HAP-1 (cell line): Measurements from ENCODE around the gene EFNB3.

ENCODE experiments used
- DNase-seq, 2 experiments: peaks; one replicate each; pipeline ENCODE4 v3.0.0-alpha.2; 2016 to 2020; ENCODE audit warnings: low spot score in 2 of 2
- H3K27me3 ChIP-seq: fragments of 250-450 bp; sonication (Bioruptor Pico); 2 replicates; pipeline ENCODE4 v1.5.1; 2020; ENCODE audit warnings: low read depth, mild to moderate bottlenecking, moderate library complexity
- H3K36me3 ChIP-seq: fragments of 250-450 bp; sonication (Bioruptor Pico); replicated peaks from 2 replicates; pipeline ENCODE4 v1.5.1; 2020; ENCODE audit warnings: mild to moderate bottlenecking
- H3K4me1 ChIP-seq: fragments of 250-450 bp; sonication (Bioruptor Pico); 2 replicates; pipeline ENCODE4 v1.5.1; 2020; ENCODE audit warnings: mild to moderate bottlenecking
- H3K4me3 ChIP-seq: fragments of 250-450 bp; sonication (Bioruptor Pico); 2 replicates; pipeline ENCODE4 v1.5.1; 2020; ENCODE audit warnings: mild to moderate bottlenecking, moderate library complexity
- H3K9me3 ChIP-seq: fragments of 250-450 bp; sonication (Bioruptor Pico); 2 replicates; pipeline ENCODE4 v1.5.1; 2020; ENCODE audit warnings: mild to moderate bottlenecking, moderate library complexity
- in situ Hi-C: fragments of 300-500 bp; cut with MboI; formaldehyde crosslinking; loops from 3 replicates; pipeline ENCODE4 v1.14.3; 2020; ENCODE audit warnings: low sequenced_read_pairs, inconsistent platforms, mixed read lengths

The EFNB3 gene

DNA sequence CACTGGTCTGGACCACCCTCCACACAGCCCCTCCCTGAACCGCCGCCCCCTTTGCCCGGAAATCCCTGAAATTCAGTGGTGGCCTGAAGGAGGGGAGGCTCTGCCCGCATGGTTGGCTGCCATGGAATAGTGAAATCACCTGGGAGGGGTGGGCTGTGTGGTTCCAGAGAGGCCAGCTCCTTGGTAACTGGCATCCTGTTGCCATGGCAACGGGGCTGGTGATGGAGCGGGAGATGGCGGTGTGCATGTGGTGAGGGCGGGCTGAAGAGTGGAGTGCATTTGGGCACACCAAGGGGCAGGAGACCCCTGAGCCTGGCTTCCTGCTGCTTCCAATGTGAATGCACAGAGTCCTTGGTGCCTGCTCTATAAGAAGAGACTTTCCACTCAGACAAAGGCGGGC lies 2.4 kb downstream of the EFNB3 start:
- DNase-seq: peak in 1 of 2 experiments; percentile 26
- Histone ChIP-seq H3K4me1 (peaks cover 12% of the 10 kb centered on the region), H3K4me3 (no peak overlapping the region), H3K9me3 (no peaks in the 10 kb centered on the region), H3K36me3 (peaks cover 7% of the 10 kb centered on the region; the same call in 1 of the 2 replicates), H3K27me3 (peaks cover 2% of the 10 kb centered on the region)
- in situ Hi-C loops: no loop called here

DNA sequence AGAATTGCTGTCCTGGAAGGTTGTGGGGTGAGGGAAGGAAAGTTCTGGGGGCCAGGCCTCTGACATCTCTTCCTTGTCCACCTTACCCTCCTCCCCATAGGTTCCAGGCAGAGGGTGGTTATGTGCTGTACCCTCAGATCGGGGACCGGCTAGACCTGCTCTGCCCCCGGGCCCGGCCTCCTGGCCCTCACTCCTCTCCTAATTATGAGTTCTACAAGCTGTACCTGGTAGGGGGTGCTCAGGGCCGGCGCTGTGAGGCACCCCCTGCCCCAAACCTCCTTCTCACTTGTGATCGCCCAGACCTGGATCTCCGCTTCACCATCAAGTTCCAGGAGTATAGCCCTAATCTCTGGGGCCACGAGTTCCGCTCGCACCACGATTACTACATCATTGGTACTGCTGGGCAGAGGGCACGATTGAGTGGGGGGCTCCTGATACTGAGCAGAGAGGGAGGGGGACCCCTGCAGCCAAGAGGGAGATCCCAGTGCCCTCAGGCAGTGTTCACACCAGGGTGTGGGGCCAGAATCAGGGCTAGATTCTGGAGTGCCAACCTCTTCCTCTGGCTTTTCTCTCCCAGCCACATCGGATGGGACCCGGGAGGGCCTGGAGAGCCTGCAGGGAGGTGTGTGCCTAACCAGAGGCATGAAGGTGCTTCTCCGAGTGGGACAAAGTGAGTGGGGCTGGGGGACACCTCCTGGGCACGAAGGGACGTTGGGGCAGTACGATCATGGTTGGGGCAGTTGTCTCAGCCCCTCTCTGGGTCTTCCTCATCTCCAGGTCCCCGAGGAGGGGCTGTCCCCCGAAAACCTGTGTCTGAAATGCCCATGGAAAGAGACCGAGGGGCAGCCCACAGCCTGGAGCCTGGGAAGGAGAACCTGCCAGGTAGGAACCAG lies 3.1 kb downstream of the EFNB3 start:
- in situ Hi-C loops: no loop called here
- peaks cover 5% of the 10 kb centered on the region for H3K27me3 ChIP-seq

DNA sequence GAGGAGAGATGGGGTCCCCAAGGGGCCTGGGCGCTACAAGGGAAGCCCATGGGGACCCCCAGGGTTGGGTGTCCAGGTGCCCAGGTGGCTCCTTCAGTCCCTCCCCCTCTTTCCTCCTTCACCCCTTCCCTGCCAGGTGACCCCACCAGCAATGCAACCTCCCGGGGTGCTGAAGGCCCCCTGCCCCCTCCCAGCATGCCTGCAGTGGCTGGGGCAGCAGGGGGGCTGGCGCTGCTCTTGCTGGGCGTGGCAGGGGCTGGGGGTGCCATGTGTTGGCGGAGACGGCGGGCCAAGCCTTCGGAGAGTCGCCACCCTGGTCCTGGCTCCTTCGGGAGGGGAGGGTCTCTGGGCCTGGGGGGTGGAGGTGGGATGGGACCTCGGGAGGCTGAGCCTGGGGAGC lies 4.0 kb downstream of the EFNB3 start:
- Histone ChIP-seq H3K27me3 (peaks cover 5% of the 10 kb centered on the region), H3K36me3 (no peaks in the 10 kb centered on the region), H3K4me3 (no peak overlapping the region), H3K9me3 (no peaks in the 10 kb centered on the region), H3K4me1 (peaks cover 5% of the 10 kb centered on the region)
- DNase-seq: no peak
- in situ Hi-C loops: no loop called here

More for the DNA sequence above, 3.1 kb downstream of the EFNB3 start:
- Histone ChIP-seq H3K9me3 (no peaks in the 10 kb centered on the region), H3K36me3 (peaks cover under 1% of the 10 kb centered on the region; the same call in 1 of the 2 replicates), H3K4me1 (peaks cover 11% of the 10 kb centered on the region), H3K4me3 (no peak overlapping the region)
- DNase-seq: no peak

DNA sequence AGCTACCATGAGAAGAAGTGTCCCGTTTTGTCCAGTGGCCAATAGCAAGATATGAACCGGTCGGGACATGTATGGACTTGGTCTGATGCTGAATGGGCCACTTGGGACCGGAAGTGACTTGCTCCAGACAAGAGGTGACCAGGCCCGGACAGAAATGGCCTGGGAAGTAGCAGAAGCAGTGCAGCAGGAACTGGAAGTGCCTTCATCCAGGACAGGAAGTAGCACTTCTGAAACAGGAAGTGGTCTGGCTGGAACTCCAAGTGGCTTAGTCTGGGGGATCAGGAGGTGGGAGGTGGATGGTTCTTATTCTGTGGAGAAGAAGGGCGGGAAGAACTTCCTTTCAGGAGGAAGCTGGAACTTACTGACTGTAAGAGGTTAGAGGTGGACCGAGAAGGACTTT lies 5.3 kb downstream of the EFNB3 start:
- in situ Hi-C loops: no loop called here
- DNase-seq: no peak
- no peaks in the 10 kb centered on the region for H3K9me3 ChIP-seq
- no peaks in the 10 kb centered on the region for H3K36me3 ChIP-seq
- no peak overlapping the region for H3K4me3 ChIP-seq
- H3K27me3 ChIP-seq: peaks cover 5% of the 10 kb centered on the region
- H3K4me1 ChIP-seq: no peaks in the 10 kb centered on the region; the same call in 1 of the 2 replicates

DNA sequence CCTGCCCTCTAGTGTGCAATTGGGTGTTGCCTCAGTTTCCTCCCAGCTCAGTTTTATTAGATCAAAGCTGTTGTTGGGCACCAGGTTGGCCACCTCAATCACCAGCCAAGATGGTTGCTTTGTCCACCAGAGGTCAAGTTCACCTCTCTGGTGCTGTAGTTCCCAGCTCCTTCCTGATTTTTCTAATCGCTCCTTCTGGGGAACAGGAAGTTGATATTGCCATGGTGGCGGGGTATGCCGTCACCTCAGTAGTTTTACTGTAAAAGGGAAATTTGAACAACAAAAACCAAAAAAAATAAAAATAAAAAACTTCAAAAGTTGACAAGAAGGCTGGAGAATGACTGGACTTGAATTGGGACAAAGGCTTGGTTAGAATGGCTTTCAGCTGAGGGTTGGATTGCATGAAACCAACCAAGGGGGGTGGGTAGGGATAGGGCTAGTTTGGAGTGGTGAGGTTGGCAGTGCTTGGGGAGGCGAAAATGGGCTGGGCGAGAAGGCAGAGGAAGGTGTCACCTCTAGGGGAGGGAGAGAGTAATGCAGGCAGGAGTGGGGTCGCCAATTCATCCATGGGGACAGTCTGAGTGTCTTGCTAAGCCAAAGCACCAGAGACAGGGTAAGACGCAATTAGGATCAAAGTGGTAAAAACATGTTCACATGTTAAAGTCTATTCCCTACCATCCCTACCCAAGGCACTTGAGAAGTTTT lies 6.2 kb downstream of the EFNB3 start:
- no peaks in the 10 kb centered on the region for H3K9me3 ChIP-seq
- H3K4me1 ChIP-seq: no peaks in the 10 kb centered on the region; the same call in 1 of the 2 replicates
- H3K27me3 ChIP-seq: peaks cover 5% of the 10 kb centered on the region
- in situ Hi-C loops: no loop called here
- H3K36me3 ChIP-seq: no peaks in the 10 kb centered on the region
- DNase-seq: peak in 1 of 2 experiments; percentile 51
- H3K4me3 ChIP-seq: no peak overlapping the region

DNA sequence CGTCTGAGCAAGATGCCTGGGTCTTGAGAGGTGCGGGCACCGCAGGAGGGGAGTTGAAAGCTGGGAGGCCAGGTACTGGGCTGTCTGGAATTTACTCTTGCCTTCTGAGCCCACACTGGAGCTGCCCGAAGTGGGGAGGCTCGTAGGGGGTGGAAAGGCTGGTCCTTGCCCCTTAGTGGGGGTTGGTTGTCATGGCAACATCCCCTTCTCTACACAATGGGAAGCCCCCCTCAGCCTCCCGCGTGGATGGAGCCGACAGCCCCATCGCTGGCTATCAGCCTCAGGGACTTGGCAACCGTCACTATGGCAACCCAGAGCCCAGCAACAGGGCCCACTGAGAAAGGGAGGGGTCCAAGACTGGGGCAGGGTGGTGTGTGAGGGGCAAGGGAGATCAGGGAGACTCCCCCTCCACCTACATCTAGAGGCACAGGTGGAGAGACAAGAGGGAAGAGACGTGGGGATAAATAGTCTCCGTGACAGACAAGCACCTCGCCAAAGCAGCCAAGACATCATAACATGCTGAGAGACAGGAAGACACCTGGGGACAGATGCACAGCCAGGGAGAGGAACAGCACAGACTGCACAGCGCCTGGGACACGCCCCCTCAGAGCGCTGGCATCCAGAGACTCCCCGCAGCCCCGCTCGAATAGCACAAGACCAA lies 7.2 kb downstream of the EFNB3 start:
- Histone ChIP-seq H3K4me3 (no peak overlapping the region), H3K36me3 (no peaks in the 10 kb centered on the region), H3K27me3 (peaks cover 5% of the 10 kb centered on the region), H3K9me3 (no peaks in the 10 kb centered on the region), H3K4me1 (peaks cover 7% of the 10 kb centered on the region)
- in situ Hi-C loops: no loop called here
- DNase-seq: peak in 1 of 2 experiments; percentile 26

DNA sequence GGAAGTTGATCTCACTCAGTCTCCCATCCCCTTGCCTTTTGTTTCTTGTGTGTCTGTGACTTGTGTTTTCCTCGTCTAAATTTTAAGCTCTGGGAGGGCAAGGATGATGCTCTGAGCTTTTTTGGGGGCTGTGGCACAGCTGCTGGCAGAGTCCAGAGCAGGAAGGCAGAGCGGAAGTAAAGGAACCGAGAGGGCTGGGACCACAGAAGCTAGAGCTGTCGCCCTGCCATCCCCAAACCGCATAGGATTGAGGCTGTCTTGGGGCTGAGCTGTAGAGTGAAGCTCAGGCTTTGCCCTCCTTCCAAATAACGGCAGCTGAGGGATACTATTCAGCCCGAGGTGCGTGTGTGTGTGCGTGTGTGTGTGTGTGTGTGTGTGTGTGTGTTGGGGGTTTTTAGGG lies 8.8 kb downstream of the EFNB3 start:
- Histone ChIP-seq H3K9me3 (no peaks in the 10 kb centered on the region), H3K4me1 (peaks cover 11% of the 10 kb centered on the region), H3K27me3 (peaks cover 5% of the 10 kb centered on the region), H3K4me3 (no peak overlapping the region), H3K36me3 (no peaks in the 10 kb centered on the region)
- no peak for DNase-seq
- in situ Hi-C loops: no loop called here

DNA sequence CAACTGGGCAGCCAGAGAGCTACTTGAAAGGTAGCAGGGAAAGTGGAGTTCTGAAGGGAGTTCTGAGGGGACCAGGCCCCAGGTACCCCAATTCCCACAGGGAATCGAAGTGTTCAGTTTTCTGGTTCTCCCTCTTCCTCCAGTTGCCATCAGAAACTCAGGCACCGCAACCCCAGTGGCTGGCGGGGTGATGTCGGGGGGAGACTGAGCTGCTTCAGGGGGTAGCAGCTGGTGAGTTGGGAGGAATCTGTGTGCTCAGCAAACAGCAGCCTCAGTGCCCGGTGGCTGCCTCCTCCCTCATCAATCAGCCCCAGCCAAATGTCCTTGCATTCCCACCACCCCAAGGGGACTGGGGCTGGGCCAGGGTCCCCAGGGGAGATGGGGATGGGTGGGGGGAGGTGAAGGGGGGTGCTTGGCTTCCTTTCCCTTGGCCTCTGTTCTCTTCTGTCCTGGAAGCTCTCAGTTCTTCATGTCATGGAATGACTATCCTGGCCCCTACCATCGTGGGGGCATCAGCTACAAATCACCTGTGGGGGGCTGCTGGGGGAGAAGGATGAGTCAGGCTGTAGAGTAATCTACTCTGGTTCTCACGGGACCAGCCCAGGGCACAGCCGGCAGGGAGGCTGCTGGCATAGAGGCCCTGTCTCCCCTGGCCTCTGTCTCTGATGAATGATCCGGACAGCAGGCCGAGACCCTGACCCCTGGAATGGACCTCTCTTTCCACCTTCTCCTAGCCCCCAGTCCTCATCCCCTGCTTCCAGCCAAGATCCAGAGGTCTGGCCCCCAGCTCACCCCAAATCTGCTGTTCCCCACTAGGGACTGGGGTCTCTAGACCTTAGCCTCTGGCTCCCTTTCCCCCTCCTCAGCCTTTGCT lies 10.0 kb downstream of the EFNB3 start:
- DNase-seq: no peak
- no peaks in the 10 kb centered on the region for H3K9me3 ChIP-seq
- peaks cover 5% of the 10 kb centered on the region for H3K27me3 ChIP-seq
- H3K4me3 ChIP-seq: no peak overlapping the region
- H3K36me3 ChIP-seq: no peaks in the 10 kb centered on the region
- in situ Hi-C loops: no loop called here
- peaks cover 11% of the 10 kb centered on the region for H3K4me1 ChIP-seq

DNA sequence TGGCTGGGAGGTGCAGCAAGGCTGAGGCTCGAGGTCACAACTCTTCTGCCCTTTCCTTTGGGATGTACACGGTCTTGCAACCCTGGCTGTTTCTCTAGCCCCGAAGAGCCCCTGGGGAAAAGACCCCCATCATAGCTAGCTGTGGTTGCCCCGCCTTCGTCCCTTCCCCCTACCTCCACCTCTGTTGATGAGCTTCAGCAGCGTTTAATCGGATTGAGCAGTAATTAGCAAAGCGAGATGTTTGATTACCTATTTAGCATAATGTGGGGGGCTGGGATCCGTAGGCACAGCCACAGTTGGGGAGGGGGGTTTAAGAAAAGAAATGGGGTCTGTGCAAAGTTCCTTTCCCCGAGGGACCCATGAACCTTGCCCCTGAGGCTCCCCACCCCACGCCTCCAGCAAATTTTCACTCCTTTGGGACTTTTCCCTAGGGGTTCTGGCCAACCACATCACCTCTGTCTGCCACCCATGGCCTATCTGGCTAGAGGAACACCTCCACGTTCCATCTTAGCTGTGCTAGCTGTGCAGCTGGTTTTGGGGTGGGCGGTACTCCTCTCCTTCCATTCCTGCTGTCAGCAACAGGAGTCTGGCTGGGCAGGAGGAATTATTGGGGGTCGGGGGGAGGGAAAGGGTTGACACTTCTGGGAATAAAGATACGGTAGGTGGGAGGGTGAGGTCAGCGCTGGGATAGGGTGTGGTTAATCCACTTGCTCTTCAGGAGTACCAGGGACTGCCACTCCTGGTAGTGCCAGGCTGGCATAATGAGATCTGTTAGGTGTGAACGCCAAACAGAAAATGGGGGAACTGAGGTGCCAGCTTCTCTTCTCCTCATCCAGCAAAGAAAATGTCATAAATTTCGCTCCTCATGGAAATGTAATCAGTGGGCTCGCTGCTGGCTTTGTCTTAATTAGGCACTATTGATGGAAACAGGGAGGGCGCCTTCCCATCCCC lies 11.2 kb downstream of the EFNB3 start:
- no peaks in the 10 kb centered on the region for H3K36me3 ChIP-seq
- no peaks in the 10 kb centered on the region for H3K9me3 ChIP-seq
- in situ Hi-C loops: no loop called here
- peaks cover 5% of the 10 kb centered on the region for H3K27me3 ChIP-seq
- H3K4me3 ChIP-seq: peak overlapping the region; percentile 63
- peaks cover 11% of the 10 kb centered on the region for H3K4me1 ChIP-seq
- DNase-seq: no peak

DNA sequence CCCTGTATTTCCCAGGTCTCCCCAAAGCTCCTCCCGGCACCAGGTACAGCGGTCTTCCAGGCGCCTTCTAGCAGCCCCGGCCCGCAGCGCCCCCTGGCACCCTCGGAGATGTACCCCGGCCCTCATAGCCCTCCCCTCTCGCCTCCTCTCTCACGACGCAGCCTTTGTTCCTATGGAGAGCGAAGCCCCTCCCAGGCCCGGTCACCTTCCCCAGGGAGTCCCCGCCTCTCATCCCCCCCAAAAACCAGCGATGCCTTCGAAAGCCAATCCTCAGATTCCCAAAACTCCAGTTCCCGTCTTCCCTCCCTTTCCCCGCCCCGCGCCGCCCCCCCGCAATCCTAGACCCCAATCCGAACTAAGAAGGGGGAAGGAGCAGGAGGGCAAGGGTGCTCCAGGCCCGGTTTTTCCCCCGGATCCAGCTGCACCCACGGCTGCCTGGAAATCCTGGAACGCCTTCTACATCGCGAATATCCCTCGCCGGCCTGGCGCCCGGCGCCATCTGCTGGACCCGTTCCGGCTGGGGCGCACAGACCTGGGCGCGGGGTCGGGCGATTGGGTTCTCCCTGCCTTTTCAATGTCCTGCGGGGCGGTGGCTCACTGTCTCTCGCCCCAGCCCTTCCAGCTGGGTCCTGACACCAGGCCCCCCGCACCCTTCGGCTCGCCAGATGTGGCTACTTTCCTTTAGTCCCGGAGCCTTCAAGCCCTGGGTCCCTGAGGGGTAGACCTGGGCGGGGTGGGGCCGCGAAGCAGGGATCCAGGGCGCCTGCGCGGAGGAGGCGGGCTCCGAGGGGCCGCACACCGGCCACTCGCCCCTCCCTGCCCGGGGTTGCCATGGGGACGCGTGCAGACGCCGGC lies 12.1 kb downstream of the EFNB3 start, which contains the start of gene DNAH2:
TSS of gene DNAH2 (plus strand) at position 844 of the 855 bp plus-strand sequence. CDS start 1,991 bp downstream, outside the sequence.
- in situ Hi-C loops: no loop called here
- H3K36me3 ChIP-seq: no peaks in the 10 kb centered on the region
- peak within 1 kb of the TSS; percentile 63 for H3K4me3 ChIP-seq
- peaks cover 11% of the 10 kb centered on the region for H3K4me1 ChIP-seq
- DNase-seq: peak; percentile 94 to 95
- no peaks in the 10 kb centered on the region for H3K9me3 ChIP-seq
- peaks cover 5% of the 10 kb centered on the region for H3K27me3 ChIP-seq

DNA sequence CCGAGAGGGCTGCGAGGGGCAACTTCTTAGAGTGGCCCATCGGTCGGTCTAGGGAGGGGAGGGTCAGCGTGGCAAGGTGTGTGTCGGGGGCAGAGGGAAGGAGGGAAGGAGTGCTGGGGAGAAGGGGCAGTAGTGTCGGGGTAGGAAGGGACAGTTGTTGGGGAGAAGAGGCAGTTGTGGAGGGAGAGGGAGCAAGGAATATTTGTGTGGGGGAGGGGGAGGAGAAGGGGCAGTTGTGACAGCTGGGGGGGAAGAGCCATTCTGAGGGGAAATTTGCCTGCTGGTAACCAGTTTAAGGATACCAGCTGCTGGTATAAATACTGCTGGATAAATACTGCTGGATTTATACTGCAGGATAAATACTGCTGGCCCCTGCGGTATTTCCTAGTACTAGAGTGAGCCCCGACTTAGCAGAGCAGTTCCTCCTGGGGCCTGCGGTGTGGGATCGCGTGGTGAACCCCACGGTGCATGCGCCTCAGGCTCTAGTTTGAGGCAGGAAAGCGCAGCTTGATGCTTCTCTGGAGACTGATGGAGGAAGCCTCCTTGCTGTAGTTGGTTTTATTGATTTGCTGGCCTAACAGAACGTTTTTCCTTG lies 12.9 kb downstream of the EFNB3 start:
- Histone ChIP-seq H3K27me3 (no peaks in the 10 kb centered on the region; the same call in 1 of the 2 replicates), H3K4me3 (peak overlapping the region; percentile 63), H3K36me3 (no peaks in the 10 kb centered on the region), H3K9me3 (no peaks in the 10 kb centered on the region), H3K4me1 (peaks cover 11% of the 10 kb centered on the region)
- in situ Hi-C loops: no loop called here
- no peak for DNase-seq
